Prostate gland (tissue), 2 donors: ENCODE measurements around the gene ITGB2. TPM values are rescaled to one million over a fixed set of nuclear protein-coding genes. Genes with fewer than 3 reads are reported as not detected.

Experiments
- DNase-seq: peaks from one replicate; pipeline ENCODE4 v3.0.0-alpha.2; 2019; ENCODE audit warnings: low spot score
- H3K27ac ChIP-seq, 2 donors: fragments of 200-600 bp; sonication (generic); 2 replicates each; pipeline ENCODE4 v1.5.1; 2017 to 2019
- H3K27me3 ChIP-seq: fragments of 200-600 bp; sonication (generic); replicated peaks from 2 replicates; pipeline ENCODE4 v1.5.1; 2019; ENCODE audit not compliant: insufficient read depth
- H3K36me3 ChIP-seq, 2 donors: fragments of 200-600 bp; sonication (generic); 1 replicate in 1 of 2; 2 replicates in 1 of 2; pipeline versions ENCODE4 v1.5.1 to v1.8.1; 2017 to 2019
- H3K4me1 ChIP-seq: fragments of 200-600 bp; sonication (generic); replicated peaks from 2 replicates; pipeline ENCODE4 v1.5.1; 2019
- H3K4me3 ChIP-seq, 2 donors: fragments of 200-600 bp; sonication (generic); 2 replicates each; pipeline ENCODE4 v1.5.1; 2017 to 2019
- H3K9me3 ChIP-seq: fragments of 200-600 bp; sonication (generic); 2 replicates; pipeline ENCODE4 v1.5.1; 2017
- POLR2A ChIP-seq: fragments of 450-650 bp; IDR thresholded peaks from one replicate; pipeline ENCODE4 v1.6.1; 2016; ENCODE audit warnings: antibody characterized with exemption, mild to moderate bottlenecking
- POLR2AphosphoS5 ChIP-seq: sonication (generic); formaldehyde crosslinking; IDR thresholded peaks from one replicate; pipeline ENCODE4 v1.6.1; 2017; ENCODE audit warnings: antibody characterized with exemption
- WGBS: methylation state at CpG from one replicate; pipeline ENCODE4 v1.1.5; 2018; 5-methylcytosine and 5-hydroxymethylcytosine counted together
- intact Hi-C: fragments of 100-400 bp; cut with DNase I; formaldehyde crosslinking; loops from one replicate; pipeline ENCODE4 v1.14.2; 2022
- total RNA-seq, 2 donors: library from RNA; depleted of rRNA; stranded (reverse); fragments of >200 nt; gene quantifications; one replicate each; pipeline ENCODE4 v1.1.0, GENCODE V29; 2016
- TF ChIP-seq, protein P1 (sequence below), 4 experiments: fragments of 200-600 bp in 2 of 4; fragments of 450-650 bp in 2 of 4; sonication (generic) in 2 of 4; IDR thresholded peaks; 1 replicate in 3 of 4; 2 replicates in 1 of 4; pipeline ENCODE4 v1.5.1; 2016 to 2019; ENCODE audit warnings: antibody characterized with exemption in 4 of 4, mild to moderate bottlenecking in 2 of 4, moderate library complexity in 2 of 4

The ITGB2 gene
- total RNA-seq, 2 donors from 2014 or later = 23.1 to 56.1 TPM

DNA sequence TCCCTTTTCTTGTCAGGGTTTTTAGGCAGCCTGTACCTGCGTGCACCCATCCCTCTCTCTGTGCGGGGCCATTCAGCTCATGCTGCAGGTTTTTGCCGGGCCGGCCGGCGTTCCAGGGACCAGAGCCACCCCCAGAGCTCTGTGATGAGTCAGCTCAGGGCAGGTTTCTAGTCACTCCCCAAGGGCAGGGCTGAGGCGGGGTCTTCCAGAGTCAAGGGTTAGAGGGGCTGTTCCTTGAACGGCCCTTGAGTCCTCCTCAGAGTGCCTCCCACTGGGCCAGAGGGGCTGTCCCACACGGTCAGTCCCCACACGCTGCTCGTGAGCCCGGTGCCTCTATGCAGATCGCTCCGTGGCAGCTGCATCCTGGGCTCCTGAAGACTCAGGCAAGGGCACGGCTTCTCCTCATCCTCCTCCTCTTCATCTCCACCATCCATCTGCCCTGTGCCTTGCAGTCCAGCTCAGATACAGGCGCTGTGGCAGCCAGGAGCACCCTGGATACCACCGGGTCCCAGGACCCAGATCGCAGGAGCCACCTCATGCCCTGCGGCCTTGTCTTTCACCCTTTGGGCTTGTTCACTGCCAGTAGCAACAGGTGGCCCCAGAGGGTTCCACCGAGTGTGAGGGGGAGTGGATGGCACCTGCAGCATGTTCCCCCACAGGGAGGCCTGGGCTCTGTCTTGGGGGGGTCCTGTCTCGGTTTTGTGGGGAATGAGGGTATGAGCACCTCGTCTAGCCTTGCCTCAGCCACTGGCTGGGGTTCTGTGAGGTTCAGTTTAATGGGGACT, 36.5 kb upstream of the ITGB2 start:
- WGBS = 92% methylated on average over 17 of the region's 22 CpGs
- no peaks in the 10 kb centered on the region for H3K27me3 ChIP-seq
- DNase-seq = no peak
- no peaks in the 10 kb centered on the region for H3K9me3 ChIP-seq
- intact Hi-C loops = loop anchor here (10.0 kb wide), 1 partner anchor 478 kb away; no protein-coding TSS in a partner anchor
- no peaks in the 10 kb centered on the region for H3K4me1 ChIP-seq
- TF ChIP-seq, protein P1, sequence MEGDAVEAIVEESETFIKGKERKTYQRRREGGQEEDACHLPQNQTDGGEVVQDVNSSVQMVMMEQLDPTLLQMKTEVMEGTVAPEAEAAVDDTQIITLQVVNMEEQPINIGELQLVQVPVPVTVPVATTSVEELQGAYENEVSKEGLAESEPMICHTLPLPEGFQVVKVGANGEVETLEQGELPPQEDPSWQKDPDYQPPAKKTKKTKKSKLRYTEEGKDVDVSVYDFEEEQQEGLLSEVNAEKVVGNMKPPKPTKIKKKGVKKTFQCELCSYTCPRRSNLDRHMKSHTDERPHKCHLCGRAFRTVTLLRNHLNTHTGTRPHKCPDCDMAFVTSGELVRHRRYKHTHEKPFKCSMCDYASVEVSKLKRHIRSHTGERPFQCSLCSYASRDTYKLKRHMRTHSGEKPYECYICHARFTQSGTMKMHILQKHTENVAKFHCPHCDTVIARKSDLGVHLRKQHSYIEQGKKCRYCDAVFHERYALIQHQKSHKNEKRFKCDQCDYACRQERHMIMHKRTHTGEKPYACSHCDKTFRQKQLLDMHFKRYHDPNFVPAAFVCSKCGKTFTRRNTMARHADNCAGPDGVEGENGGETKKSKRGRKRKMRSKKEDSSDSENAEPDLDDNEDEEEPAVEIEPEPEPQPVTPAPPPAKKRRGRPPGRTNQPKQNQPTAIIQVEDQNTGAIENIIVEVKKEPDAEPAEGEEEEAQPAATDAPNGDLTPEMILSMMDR (IDR thresholded peaks at IDR 0.05) = no peak
- TF ChIP-seq POLR2AphosphoS5 (no peak), POLR2A (no peak)
- H3K4me3 ChIP-seq = no peak overlapping the region
- H3K27ac ChIP-seq = no peak overlapping the region
- no peaks in the 10 kb centered on the region for H3K36me3 ChIP-seq

DNA sequence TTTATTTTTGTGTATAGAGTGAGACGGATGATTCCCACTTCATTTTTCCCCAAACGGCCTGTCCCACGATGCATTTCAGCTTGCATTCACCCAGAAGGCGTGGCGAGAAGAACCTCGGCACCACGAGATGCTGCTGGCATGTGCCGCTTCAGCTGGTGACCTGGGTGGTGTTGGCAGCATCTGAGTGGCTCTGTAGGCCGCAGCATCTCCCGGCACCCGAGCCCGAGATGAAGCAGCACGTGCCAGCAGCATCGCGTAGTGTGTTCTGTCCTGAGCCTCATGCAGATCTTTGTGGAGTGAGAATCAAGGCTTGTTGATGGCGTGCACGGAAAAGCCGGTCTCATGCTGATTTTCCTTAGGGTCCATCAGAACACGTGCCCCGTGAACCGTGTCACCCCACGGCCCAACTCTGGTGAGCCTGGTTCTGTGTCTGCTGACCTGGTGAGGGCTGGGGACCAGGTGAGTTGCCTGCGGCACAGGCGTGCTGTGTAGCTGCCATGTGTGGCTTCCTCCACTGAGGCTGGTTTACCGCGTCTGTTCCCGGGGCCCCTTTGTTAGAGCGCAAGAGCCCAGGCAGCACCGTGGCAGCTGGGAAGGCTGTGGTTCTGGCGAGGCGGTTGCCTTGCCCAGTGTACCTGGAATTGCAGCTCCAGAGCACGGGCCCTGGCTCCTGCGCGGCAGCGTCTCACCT, 35.8 kb upstream of the ITGB2 start:
- no peak for TF ChIP-seq POLR2AphosphoS5
- no peak for TF ChIP-seq POLR2A
- TF ChIP-seq, protein P1 (IDR thresholded peaks at IDR 0.05) = no peak
- Histone ChIP-seq H3K36me3 (no peaks in the 10 kb centered on the region), H3K4me3 (no peak overlapping the region), H3K9me3 (no peaks in the 10 kb centered on the region), H3K27me3 (no peaks in the 10 kb centered on the region), H3K27ac (no peak overlapping the region), H3K4me1 (no peaks in the 10 kb centered on the region)
- DNase-seq = no peak
- intact Hi-C loops = loop anchor here (10.0 kb wide), 1 partner anchor 478 kb away; no protein-coding TSS in a partner anchor
- 94% methylated on average over 34 of the region's 35 CpGs for WGBS

DNA sequence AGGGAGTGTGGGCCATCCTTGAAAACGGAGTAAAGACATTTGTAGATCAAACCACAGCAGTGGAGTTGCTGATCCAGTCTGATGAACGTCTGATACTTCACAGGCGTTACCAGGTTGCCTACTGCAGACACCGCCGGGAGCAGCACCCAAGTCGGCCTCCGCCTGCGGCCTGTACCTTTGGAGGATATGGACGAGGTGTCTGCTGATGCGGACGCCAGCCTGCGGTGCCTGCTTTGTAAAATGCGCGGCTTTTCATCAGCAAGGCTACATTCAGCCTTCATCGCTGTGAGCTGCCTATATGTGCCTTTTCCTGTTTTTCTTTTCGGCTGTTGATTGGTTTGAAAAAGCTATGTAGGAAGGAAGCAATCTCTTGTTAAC, 35.1 kb upstream of the ITGB2 start:
- H3K27ac ChIP-seq = no peak overlapping the region
- intact Hi-C loops = loop anchor here (10.0 kb wide), 1 partner anchor 479 kb away; no protein-coding TSS in a partner anchor
- no peaks in the 10 kb centered on the region for H3K36me3 ChIP-seq

DNA sequence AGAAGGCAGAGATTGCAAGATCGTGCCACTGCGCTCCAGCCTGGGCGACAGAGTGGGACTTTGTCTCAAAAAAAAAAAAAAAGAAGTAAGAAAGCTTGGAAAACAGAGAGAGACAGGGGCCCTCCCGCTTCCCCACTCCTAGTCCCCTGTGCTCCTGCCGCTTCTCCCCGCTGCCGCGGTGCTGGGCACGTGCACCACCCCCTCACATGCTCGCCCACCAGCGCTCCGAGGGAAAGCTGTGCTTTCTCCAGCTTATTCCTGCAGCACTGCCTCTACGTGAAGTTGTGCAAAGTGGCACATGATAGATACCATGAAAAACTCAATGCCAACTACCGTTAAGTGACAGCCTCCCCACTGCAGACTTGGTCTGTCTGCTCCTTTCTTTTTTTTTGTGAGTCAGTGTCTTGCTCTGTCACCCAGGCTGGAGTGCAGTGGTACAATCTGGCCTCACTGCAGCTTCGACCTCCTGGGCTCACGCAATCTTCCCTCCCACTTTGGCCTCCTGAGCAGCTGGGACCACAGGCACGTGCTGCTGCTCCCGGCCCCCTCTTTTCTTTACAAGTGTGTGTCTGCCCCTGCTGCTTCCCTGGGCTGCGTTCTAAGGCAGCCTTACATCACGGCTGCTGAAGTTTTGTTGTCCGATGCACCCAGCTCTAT, 34.6 kb upstream of the ITGB2 start:
- 90% methylated on average over 21 of the region's 21 CpGs for WGBS
- Histone ChIP-seq H3K4me3 (no peak overlapping the region), H3K4me1 (no peaks in the 10 kb centered on the region), H3K27me3 (no peaks in the 10 kb centered on the region), H3K9me3 (no peaks in the 10 kb centered on the region), H3K36me3 (no peaks in the 10 kb centered on the region), H3K27ac (no peak overlapping the region)
- no peak for DNase-seq
- intact Hi-C loops = loop anchor here (10.0 kb wide), 1 partner anchor 480 kb away; no protein-coding TSS in a partner anchor
- TF ChIP-seq, protein P1 (IDR thresholded peaks at IDR 0.05) = no peak
- TF ChIP-seq POLR2AphosphoS5 (no peak), POLR2A (no peak)

More for the DNA sequence above, 35.1 kb upstream of the ITGB2 start:
- no peaks in the 10 kb centered on the region for H3K27me3 ChIP-seq
- DNase-seq = no peak
- 91% methylated on average over 16 of the region's 16 CpGs for WGBS
- H3K9me3 ChIP-seq = no peaks in the 10 kb centered on the region
- H3K4me3 ChIP-seq = no peak overlapping the region
- TF ChIP-seq POLR2A = no peak
- TF ChIP-seq, protein P1 (IDR thresholded peaks at IDR 0.05) = no peak
- H3K4me1 ChIP-seq = no peaks in the 10 kb centered on the region
